Activated gamma-delta T cell treated with anti-CD3 and anti-CD28 coated beads, Interleukin-2, amount 50 U/mL, for 16 hours (primary cell): ENCODE results near the gene ADAMTS2.

Source experiments
- DNase-seq: peaks from one replicate; pipeline ENCODE4 v3.0.0-alpha.2; 2020; ENCODE audit warnings: low read depth

ADAMTS2 gene

GRCh38 chr5:179194941-179195381 lies 150.3 kb downstream of the ADAMTS2 start:
- DNase-seq = no peak

- no peak for DNase-seq
Observed at GRCh38 chr5:179194201-179194910, 150.9 kb downstream of the ADAMTS2 start.

- no peak for DNase-seq
Observed at GRCh38 chr5:179193746-179194145, 151.5 kb downstream of the ADAMTS2 start.

GRCh38 chr5:179192891-179193470 lies 152.3 kb downstream of the ADAMTS2 start:
- no peak for DNase-seq

GRCh38 chr5:179192185-179192890 lies 152.9 kb downstream of the ADAMTS2 start:
- no peak for DNase-seq

- no peak for DNase-seq
Observed at GRCh38 chr5:179191506-179192184, 153.6 kb downstream of the ADAMTS2 start.

GRCh38 chr5:179190851-179191505 lies 154.3 kb downstream of the ADAMTS2 start:
- DNase-seq = no peak

- no peak for DNase-seq
Observed at GRCh38 chr5:179188636-179189035, 156.6 kb downstream of the ADAMTS2 start.

GRCh38 chr5:179187681-179188575 lies 157.3 kb downstream of the ADAMTS2 start:
- no peak for DNase-seq

- no peak for DNase-seq
Observed at GRCh38 chr5:179187229-179187678, 158.0 kb downstream of the ADAMTS2 start.

- no peak for DNase-seq
Observed at GRCh38 chr5:179186801-179187200, 158.5 kb downstream of the ADAMTS2 start.

- DNase-seq = no peak
Observed at GRCh38 chr5:179185941-179186411, 159.3 kb downstream of the ADAMTS2 start.

GRCh38 chr5:179185256-179185940 lies 159.9 kb downstream of the ADAMTS2 start:
- no peak for DNase-seq

- DNase-seq = no peak
Observed at GRCh38 chr5:179184521-179185050, 160.7 kb downstream of the ADAMTS2 start.

GRCh38 chr5:179183481-179183880 lies 161.8 kb downstream of the ADAMTS2 start:
- DNase-seq = no peak

GRCh38 chr5:179182601-179183000 lies 162.7 kb downstream of the ADAMTS2 start:
- DNase-seq = no peak

- no peak for DNase-seq
Observed at GRCh38 chr5:179181988-179182387, 163.3 kb downstream of the ADAMTS2 start.

- no peak for DNase-seq
Observed at GRCh38 chr5:179180921-179181645, 164.2 kb downstream of the ADAMTS2 start.

- DNase-seq = no peak
Observed at GRCh38 chr5:179180061-179180610, 165.1 kb downstream of the ADAMTS2 start.
